HG03025 (cell line): ENCODE measurements around the gene THTPA.
"Not testable (repeated sequence)": the region's sequence is repeated elsewhere in the genome, so short reads cannot be mapped to it uniquely, and the experiment has no call there.

Source experiments
- ATAC-seq: cut with Tn5 transposase; IDR thresholded peaks from one replicate; pipeline ENCODE4 v1.9.1; 2021; ENCODE audit warnings: mild to moderate bottlenecking, moderate library complexity; ENCODE audit not compliant: unreplicated experiment, low FRiP score

THTPA gene

GRCh38 chr14:23532658-23533057 is 23.4 kb upstream of the THTPA start:
- ATAC-seq, result no peak

GRCh38 chr14:23533652-23534435 is 22.2 kb upstream of the THTPA start:
- no peak for ATAC-seq

- no peak for ATAC-seq
Measured at GRCh38 chr14:23535943-23536342, 20.1 kb upstream of the THTPA start.

GRCh38 chr14:23536494-23536893 is 19.6 kb upstream of the THTPA start:
- no peak for ATAC-seq

- not testable (repeated sequence) for ATAC-seq
Measured at GRCh38 chr14:23536906-23537305, 19.2 kb upstream of the THTPA start.

- ATAC-seq, result no peak
Measured at GRCh38 chr14:23537351-23538049, 18.6 kb upstream of the THTPA start.

- no peak for ATAC-seq
Measured at GRCh38 chr14:23538050-23538718, 17.9 kb upstream of the THTPA start.

- no peak for ATAC-seq
Measured at GRCh38 chr14:23538785-23539184, 17.3 kb upstream of the THTPA start.

GRCh38 chr14:23539248-23540140 is 16.6 kb upstream of the THTPA start:
- ATAC-seq, result no peak

- no peak for ATAC-seq
Measured at GRCh38 chr14:23540141-23540469, 16.0 kb upstream of the THTPA start.

GRCh38 chr14:23542261-23542660 is 13.8 kb upstream of the THTPA start:
- ATAC-seq, result no peak

GRCh38 chr14:23543403-23543802 is 12.7 kb upstream of the THTPA start:
- ATAC-seq, result no peak

GRCh38 chr14:23544511-23545447 is 11.3 kb upstream of the THTPA start:
- no peak for ATAC-seq

- no peak for ATAC-seq
Measured at GRCh38 chr14:23545740-23546365, 10.2 kb upstream of the THTPA start.

- ATAC-seq, result no peak
Measured at GRCh38 chr14:23546450-23547035, 9.5 kb upstream of the THTPA start.

- no peak for ATAC-seq
Measured at GRCh38 chr14:23547924-23548323, 8.1 kb upstream of the THTPA start.

GRCh38 chr14:23548351-23549318 is 7.4 kb upstream of the THTPA start:
- no peak for ATAC-seq
